SK-N-SH (cell line): Measurements from ENCODE around the gene CR1L. TPM values are rescaled to one million over a fixed set of nuclear protein-coding genes. Genes with fewer than 3 reads are reported as not detected.
"Not testable (repeated sequence)": the region's sequence is repeated elsewhere in the genome, so short reads cannot be mapped to it uniquely, and the experiment has no call there.

Source experiments
- CTCF ChIA-PET: fragments of 300-600, 350-600 bp; formaldehyde crosslinking; extraction: SDS; loops from one replicate; lab custom pipeline; 2021; lab: Yijun Ruan, JAX
- POLR2A ChIA-PET: fragments of 350-600 bp; sonication (Branson Sonifier 250); formaldehyde crosslinking; extraction: SDS; loops from one replicate; lab custom pipeline; 2020; ENCODE audit warnings: antibody characterized with exemption, inconsistent platforms; lab: Yijun Ruan, JAX
- DNase-seq: peaks from one replicate; pipeline ENCODE4 v3.0.0; 2012
- H2AFZ ChIP-seq: fragments of 200-600 bp; sonication (generic); 2 replicates; pipeline ENCODE4 v1.8.1; 2016; ENCODE audit warnings: antibody characterized with exemption, mild to moderate bottlenecking, low read depth
- H3F3A ChIP-seq: fragments of 200-600 bp; sonication (generic); replicated peaks from 2 replicates; pipeline ENCODE3; 2016; ENCODE audit warnings: antibody characterized with exemption, mild to moderate bottlenecking; ENCODE audit not compliant: insufficient read depth
- H3K27ac ChIP-seq, 2 experiments: fragments of 200-500 bp in 1 of 2; fragments of 200-600 bp in 1 of 2; sonication (Bioruptor generic) in 1 of 2; sonication (generic), shearing (Covaris generic) in 1 of 2; 2 replicates each; pipeline versions ENCODE4 v1.5.1 to v1.6.1; 2014 to 2016; ENCODE audit warnings: low read depth in 2 of 2, inconsistent platforms in 1 of 2, low read length in 1 of 2, mild to moderate bottlenecking in 1 of 2, mixed read lengths in 1 of 2
- H3K27me3 ChIP-seq: fragments of 200-600 bp; sonication (generic), shearing (Covaris generic); 2 replicates; pipeline ENCODE4 v1.6.1; 2016; ENCODE audit warnings: mixed run types; ENCODE audit not compliant: insufficient read depth
- H3K36me3 ChIP-seq, 2 experiments: fragments of 200-500 bp in 1 of 2; fragments of 200-600 bp in 1 of 2; sonication (Bioruptor generic) in 1 of 2; sonication (generic) in 1 of 2; replicated peaks in 1 of 2; 2 replicates each; pipeline versions ENCODE3 to v1.5.1; 2014 to 2016; ENCODE audit warnings: low read length in 1 of 2, mild to moderate bottlenecking in 1 of 2; ENCODE audit not compliant: insufficient read depth in 2 of 2, control insufficient read depth in 1 of 2
- H3K4me1 ChIP-seq, 2 experiments: fragments of 200-500 bp in 1 of 2; fragments of 200-600 bp in 1 of 2; sonication (Bioruptor generic) in 1 of 2; sonication (generic), shearing (Covaris generic) in 1 of 2; 2 replicates each; pipeline versions ENCODE4 v1.5.1 to v1.6.1; 2014 to 2016; ENCODE audit warnings: low read depth in 1 of 2, low read length in 1 of 2, mixed run types in 1 of 2; ENCODE audit not compliant: insufficient read depth in 2 of 2, control insufficient read depth in 1 of 2
- H3K4me2 ChIP-seq: fragments of 200-600 bp; sonication (generic), shearing (Covaris generic); 2 replicates; pipeline ENCODE4 v1.6.1; 2017; ENCODE audit warnings: mixed run types
- H3K4me3 ChIP-seq, 2 experiments: fragments of 200-500 bp in 1 of 2; fragments of 200-600 bp in 1 of 2; sonication (Bioruptor generic) in 1 of 2; sonication (generic), shearing (Covaris generic) in 1 of 2; 2 replicates each; pipeline versions ENCODE4 v1.5.1 to v1.8.1; 2014 to 2016; ENCODE audit warnings: low read depth in 2 of 2, inconsistent platforms in 1 of 2, low read length in 1 of 2, mild to moderate bottlenecking in 1 of 2, mixed read lengths in 1 of 2, moderate library complexity in 1 of 2
- H3K79me2 ChIP-seq: fragments of 200-600 bp; sonication (generic); 2 replicates; pipeline ENCODE4 v1.8.1; 2017; ENCODE audit warnings: mild to moderate bottlenecking; ENCODE audit not compliant: insufficient read depth
- H3K9ac ChIP-seq: fragments of 200-600 bp; sonication (generic); 2 replicates; pipeline ENCODE4 v1.6.1; 2017; ENCODE audit warnings: mixed run types
- H3K9me2 ChIP-seq: fragments of 200-600 bp; sonication (generic); 2 replicates; pipeline ENCODE4 v1.6.1; 2017; ENCODE audit warnings: mixed run types
- H3K9me3 ChIP-seq: fragments of 200-600 bp; sonication (generic); 2 replicates; pipeline ENCODE4 v1.6.1; 2017; ENCODE audit warnings: mixed run types, mild to moderate bottlenecking, moderate library complexity
- H4K20me1 ChIP-seq: fragments of 200-600 bp; sonication (generic); 2 replicates; pipeline ENCODE4 v1.6.1; 2017; ENCODE audit warnings: mild to moderate bottlenecking, mixed run types; ENCODE audit not compliant: insufficient read depth
- EZH2phosphoT487 ChIP-seq: fragments of 200-600 bp; sonication (generic); IDR thresholded peaks from 2 replicates; pipeline ENCODE4 v1.6.1; 2017; ENCODE audit warnings: low read depth, mixed run types, mild to moderate bottlenecking, antibody characterized with exemption, moderate library complexity, borderline replicate concordance
- FOXM1 ChIP-seq: IDR thresholded peaks from 2 replicates; pipeline ENCODE4 v1.4.0; 2012; ENCODE audit warnings: low read depth, mild to moderate bottlenecking
- NFIC ChIP-seq: IDR thresholded peaks from 2 replicates; pipeline ENCODE4 v1.4.0; 2012; ENCODE audit warnings: borderline replicate concordance
- NRF1 ChIP-seq: IDR thresholded peaks from 2 replicates; pipeline ENCODE4 v1.6.1; 2012; ENCODE audit warnings: low read depth, mild to moderate bottlenecking, low read length
- RAD21 ChIP-seq: IDR thresholded peaks from 2 replicates; pipeline ENCODE4 v1.6.1; 2012; ENCODE audit warnings: mild to moderate bottlenecking, low read length
- TEAD4 ChIP-seq: IDR thresholded peaks from 2 replicates; pipeline ENCODE4 v1.4.0; 2012; ENCODE audit warnings: mild to moderate bottlenecking, borderline replicate concordance; ENCODE audit not compliant: insufficient read depth
- WGBS: methylation state at CpG from one replicate; pipeline ENCODE4 v1.1.6; 2017; ENCODE audit warnings: low lambda C conversion rate; 5-methylcytosine and 5-hydroxymethylcytosine counted together
- polyA plus RNA-seq, 3 experiments: library from polyadenylated mRNA; depleted of rRNA; stranded (reverse); fragments of >200 nt; gene quantifications; 2 replicates each; pipeline ENCODE4 v1.2.3, GENCODE V29; 2012
- TF ChIP-seq, protein P1 (sequence below): IDR thresholded peaks from 2 replicates; pipeline ENCODE4; 2012
- TF ChIP-seq, protein P2 (sequence below): fragments of 150-350 bp; IDR thresholded peaks from 2 replicates; pipeline ENCODE4 v1.6.1; 2017; ENCODE audit warnings: antibody characterized with exemption, low read length, low read depth, borderline replicate concordance

CR1L gene
- polyA plus RNA-seq, 1 of the 3 experiments (the other 2 are of a cell fraction), result not detected

DNA sequence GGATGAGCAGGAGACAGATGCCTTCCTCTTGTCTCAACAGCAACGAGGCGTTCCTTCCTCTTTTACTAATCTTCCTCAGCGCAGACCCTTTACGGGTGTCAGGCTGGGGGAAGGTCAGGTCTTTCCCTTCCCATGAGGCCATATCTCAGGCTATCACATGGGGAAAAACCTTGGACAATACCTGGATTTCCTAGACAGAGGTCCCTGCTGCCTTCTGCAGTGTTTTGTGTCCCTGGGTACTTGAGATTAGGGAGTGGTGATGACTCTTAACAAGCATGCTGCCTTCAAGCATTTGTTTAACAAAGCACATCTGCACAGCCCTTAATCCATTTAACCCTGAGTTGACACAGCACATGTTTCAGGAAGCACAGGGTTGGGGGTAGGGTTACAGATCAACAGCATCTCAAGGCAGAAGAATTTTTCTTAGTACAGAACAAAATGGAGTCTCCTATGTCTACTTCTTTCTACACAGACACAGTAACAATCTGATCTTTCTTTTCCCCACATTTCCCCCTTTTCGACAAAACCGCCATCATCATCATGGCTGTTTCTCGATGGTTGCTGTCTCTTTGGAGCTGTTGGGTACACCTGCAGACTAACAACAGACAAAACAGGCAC is 9.3 kb upstream of the CR1L start:
- H3K4me3 ChIP-seq, H4K20me1 ChIP-seq, H3K27ac ChIP-seq, DNase-seq, H3K4me2 ChIP-seq, H3F3A ChIP-seq, H3K9ac ChIP-seq, H3K36me3 ChIP-seq, H3K9me3 ChIP-seq, POLR2A ChIA-PET, H2AFZ ChIP-seq, H3K9me2 ChIP-seq, H3K79me2 ChIP-seq, H3K4me1 ChIP-seq: not testable (repeated sequence)
- WGBS, result 23% methylated on average over 7 of the region's 7 CpGs
- CTCF ChIA-PET, result interaction anchor here (1.9 kb wide), 1 partner anchor 16 kb away, joined by 6 read pairs; no protein-coding TSS in a partner anchor
- H3K27me3 ChIP-seq, result peaks cover 43% of the 10 kb centered on the region; the same call in 1 of the 2 replicates

DNA sequence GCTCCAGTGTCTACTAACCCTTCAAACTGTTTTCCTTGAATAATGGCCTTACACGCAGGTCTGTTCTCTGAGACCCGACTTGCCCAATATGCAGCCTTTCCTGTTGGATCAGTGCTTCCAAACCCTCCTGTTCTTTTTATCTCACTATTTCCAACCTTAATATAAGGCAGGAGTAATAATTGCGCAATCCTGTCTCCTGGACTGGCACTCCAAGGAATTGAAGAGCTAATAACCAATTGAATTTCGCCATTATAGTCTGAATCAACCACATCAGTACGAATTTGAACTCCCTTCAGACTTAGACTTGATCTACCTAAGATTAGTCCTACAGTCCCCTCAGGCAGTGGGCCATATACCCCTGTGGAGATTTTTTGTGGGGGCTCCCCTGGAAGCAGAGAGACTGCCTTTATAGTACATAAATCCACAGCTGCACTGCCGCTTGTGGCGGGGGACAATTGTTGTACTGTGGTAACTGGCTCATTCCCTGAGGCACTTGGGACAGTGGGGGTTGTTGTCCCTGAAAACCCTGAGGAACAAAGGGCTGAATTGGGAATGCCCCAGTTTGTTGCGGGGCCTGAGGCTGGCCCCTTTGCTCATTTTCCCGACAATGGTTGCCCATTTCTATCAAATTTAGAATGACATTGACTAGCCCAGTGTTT is 6.3 kb upstream of the CR1L start:
- H3K79me2 ChIP-seq, H3F3A ChIP-seq, H4K20me1 ChIP-seq, H3K36me3 ChIP-seq, H3K9ac ChIP-seq, H2AFZ ChIP-seq, H3K4me3 ChIP-seq, H3K9me3 ChIP-seq, H3K27ac ChIP-seq, DNase-seq, H3K4me1 ChIP-seq, H3K9me2 ChIP-seq, H3K4me2 ChIP-seq, POLR2A ChIA-PET: not testable (repeated sequence)
- 25% methylated on average over 8 of the region's 9 CpGs for WGBS
- CTCF ChIA-PET, result interaction anchor here (0.9 to 2.5 kb wide), 2 partner anchors 18 to 60 kb away, joined by 3 to 8 read pairs; no protein-coding TSS in a partner anchor
- peaks cover 41% of the 10 kb centered on the region; the same call in 1 of the 2 replicates for H3K27me3 ChIP-seq

DNA sequence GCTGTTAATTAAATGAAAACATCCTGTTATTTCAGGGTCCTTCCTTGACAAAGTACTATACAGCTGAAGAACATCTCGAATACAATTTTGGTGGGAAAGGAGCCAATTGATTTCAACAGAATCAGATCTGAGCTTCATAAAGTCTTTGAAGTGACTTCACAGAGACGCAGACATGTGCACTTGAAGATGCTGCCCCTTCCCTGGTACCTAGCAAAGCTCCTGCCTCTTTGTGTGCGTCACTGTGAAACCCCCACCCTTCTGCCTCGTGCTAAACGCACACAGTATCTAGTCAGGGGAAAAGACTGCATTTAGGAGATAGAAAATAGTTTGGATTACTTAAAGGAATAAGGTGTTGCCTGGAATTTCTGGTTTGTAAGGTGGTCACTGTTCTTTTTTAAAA is 5.6 kb upstream of the CR1L start:
- 10% methylated on average over 5 of the region's 5 CpGs for WGBS
- CTCF ChIA-PET, result interaction anchor here (0.9 to 2.5 kb wide), 2 partner anchors 19 to 59 kb away, joined by 3 to 8 read pairs; no protein-coding TSS in a partner anchor
- H3K27ac ChIP-seq, H3K4me2 ChIP-seq, H3F3A ChIP-seq, POLR2A ChIA-PET, H4K20me1 ChIP-seq, DNase-seq, H3K9me2 ChIP-seq, H3K4me1 ChIP-seq, H3K9ac ChIP-seq, H3K9me3 ChIP-seq, H3K79me2 ChIP-seq, H3K4me3 ChIP-seq, H3K36me3 ChIP-seq, H2AFZ ChIP-seq: not testable (repeated sequence)
- H3K27me3 ChIP-seq, result peaks cover 39% of the 10 kb centered on the region; the same call in 1 of the 2 replicates

DNA sequence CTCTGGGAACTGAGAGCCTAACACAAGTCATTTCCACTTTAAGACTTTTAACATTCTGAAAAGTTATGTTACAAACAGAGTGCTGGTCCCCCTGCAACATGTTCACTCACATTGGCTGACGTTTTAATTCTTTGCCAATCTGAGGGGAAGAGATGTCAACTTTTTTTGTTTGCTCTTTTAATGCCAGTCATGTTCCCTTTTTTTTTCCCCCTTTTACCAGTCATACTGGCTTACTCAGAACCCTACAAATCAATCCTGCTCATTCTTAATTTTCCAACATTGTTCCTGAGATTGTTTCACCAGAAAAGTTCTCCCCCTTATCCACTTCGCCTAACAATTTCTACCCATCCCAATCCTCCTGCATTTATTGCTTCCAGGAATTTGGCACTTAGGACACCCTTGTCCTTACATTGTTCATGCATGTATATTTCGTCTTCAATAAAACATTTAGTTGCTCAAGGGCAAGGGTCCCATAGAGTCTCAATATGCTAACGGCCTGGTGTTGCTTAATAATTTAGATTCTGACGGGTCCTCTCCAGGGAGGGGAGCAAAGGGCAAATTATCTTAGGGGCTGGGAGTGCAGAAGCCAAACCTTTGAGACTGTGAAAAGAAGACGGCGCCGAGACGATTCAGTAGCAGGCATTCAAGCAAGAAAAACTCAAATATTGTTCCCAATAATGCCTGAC is 624 bp upstream of the CR1L start:
- Histone ChIP-seq H3K36me3 (no peaks in the 10 kb centered on the region), H3K4me1 (peaks cover 0 to 4% of the 10 kb centered on the region in 2 experiments; a peak in 1 of 4 replicates), H4K20me1 (no peaks in the 10 kb centered on the region), H3K27ac (no peak overlapping the region), H3K9me2 (no peaks in the 10 kb centered on the region), H3K9me3 (no peaks in the 10 kb centered on the region), H3K4me2 (peak overlapping the region; percentile 96), H3K27me3 (peaks cover 16% of the 10 kb centered on the region; the same call in 1 of the 2 replicates), H3K4me3 (peak overlapping the region; percentile 54 to 71), H3K9ac (no peak overlapping the region), H3K79me2 (no peaks in the 10 kb centered on the region), H3F3A (no peaks in the 10 kb centered on the region), H2AFZ (peak overlapping the region; percentile 93; the same call in 1 of the 2 replicates)
- ChIA-PET POLR2A (no interaction called here), CTCF (no interaction called here)
- DNase-seq, result no peak
- 12% methylated on average over 9 of the region's 9 CpGs for WGBS
- TF ChIP-seq, protein P1, sequence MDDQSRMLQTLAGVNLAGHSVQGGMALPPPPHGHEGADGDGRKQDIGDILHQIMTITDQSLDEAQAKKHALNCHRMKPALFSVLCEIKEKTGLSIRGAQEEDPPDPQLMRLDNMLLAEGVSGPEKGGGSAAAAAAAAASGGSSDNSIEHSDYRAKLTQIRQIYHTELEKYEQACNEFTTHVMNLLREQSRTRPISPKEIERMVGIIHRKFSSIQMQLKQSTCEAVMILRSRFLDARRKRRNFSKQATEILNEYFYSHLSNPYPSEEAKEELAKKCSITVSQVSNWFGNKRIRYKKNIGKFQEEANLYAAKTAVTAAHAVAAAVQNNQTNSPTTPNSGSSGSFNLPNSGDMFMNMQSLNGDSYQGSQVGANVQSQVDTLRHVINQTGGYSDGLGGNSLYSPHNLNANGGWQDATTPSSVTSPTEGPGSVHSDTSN, result no peak
- TF ChIP-seq NRF1, result no peak
- no peak for TF ChIP-seq NFIC
- TF ChIP-seq TEAD4, result no peak
- TF ChIP-seq, protein P2, sequence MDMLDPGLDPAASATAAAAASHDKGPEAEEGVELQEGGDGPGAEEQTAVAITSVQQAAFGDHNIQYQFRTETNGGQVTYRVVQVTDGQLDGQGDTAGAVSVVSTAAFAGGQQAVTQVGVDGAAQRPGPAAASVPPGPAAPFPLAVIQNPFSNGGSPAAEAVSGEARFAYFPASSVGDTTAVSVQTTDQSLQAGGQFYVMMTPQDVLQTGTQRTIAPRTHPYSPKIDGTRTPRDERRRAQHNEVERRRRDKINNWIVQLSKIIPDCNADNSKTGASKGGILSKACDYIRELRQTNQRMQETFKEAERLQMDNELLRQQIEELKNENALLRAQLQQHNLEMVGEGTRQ, result no peak
- TF ChIP-seq RAD21, result no peak
- TF ChIP-seq FOXM1, result no peak
- no peak for TF ChIP-seq EZH2phosphoT487
